Activated CD8-positive, alpha-beta memory T cell treated with anti-CD3 and anti-CD28 coated beads, Interleukin-2, amount 50 U/mL, for 48 hours (primary cell): Measurements from ENCODE around the gene CCNY.

Experiments used
- DNase-seq: peaks from one replicate; pipeline ENCODE4 v3.0.0-alpha.2; 2020

The CCNY gene

DNA sequence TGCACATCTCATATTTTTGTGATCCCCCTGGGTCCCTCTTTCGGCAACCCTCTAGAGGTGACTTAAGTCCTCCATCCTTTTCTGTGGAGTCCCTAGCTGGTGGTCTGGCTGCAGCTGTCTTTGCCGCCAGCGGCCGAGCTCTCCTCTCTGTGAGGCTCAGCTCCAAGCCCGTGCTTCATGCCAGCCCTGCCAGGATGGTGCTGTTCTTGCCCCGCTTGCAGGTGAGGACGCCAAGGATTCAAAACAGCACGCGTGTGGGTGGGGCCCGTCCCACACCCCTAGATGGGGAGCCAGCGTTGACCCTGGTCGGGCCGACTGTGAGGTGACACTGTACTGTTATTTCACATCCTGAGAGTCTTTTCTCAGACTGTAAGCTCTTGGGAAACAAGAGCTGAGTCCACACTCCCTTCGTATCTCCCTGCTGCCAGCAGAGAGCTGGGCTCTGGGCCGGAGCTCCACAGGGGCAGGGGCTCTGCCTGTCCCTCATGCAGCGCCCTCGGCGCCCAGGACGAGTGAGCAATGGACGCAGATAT lies 232.2 kb downstream of the CCNY start:
- DNase-seq = no peak

DNA sequence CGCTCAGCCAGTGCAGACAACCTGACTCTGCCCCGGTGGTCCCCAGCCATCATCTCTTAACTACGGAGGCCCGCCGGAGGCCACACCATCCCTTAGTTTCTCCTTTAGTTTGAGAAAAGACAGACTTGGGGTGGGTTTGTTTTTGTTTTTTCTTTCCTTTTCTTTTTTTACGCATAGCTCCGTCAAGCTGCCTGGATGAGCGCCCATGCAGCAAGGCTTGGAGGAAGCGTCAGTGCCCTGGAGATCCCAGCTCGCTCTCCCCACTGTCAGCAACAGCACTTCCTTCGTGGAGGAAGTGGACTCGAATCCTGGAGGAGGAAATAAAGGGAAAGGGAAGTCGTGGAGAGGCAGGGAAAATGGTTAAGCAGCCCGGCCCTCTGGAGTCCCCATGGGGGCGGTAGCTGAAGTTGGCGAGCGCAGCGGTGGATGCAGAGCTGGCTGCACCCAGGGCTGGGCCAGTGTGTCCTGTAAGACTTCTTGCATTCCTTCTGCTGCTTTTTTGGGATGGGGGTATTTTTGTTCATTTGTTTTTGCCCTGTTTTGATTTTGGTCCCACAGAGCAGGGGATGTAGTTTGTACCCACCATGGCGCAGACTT lies 232.9 kb downstream of the CCNY start:
- DNase-seq = no peak

DNA sequence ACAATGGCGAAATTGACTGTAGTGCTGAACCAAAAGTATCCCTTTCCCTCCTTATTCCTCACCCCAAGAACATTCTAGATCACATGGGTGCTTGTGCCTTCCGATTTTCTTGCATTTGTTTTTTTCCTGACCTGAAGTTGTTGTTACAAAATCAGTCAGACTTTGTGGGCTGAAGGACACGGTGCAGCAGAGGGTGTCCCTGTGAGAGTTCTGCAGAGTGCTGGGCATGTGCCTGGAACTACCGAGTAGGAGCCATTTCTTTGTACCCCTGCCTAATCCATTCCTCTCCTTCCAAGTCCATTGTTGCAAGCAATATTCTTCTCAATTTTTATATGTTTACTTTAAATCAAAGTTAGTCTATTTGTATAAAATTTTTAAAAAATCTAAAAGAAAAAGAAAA lies 233.5 kb downstream of the CCNY start:
- DNase-seq = no peak

DNA sequence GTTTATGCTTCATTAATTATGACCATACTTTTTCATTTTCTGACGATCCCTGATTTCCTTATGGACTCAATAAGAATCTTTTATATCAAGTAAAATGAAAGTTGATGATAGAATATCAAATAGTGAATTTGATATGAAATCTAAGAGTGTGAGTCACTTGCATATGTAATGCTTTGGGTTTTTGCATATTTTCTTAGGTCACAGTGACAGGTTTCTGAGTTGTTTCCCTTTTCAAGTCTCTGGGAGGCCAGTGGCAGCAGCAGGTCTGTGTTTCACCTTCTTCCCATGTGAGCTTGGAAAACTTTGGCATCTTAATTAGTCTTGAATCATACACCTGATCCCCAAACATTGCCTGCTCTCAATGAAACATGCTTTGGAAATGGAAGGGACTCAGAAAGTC lies 234.1 kb downstream of the CCNY start:
- no peak for DNase-seq

- DNase-seq = no peak
These were observed 236.3 kb downstream of the CCNY start for GRCh38 chr10:35572583-35572982.

- no peak for DNase-seq
These were observed 237.5 kb downstream of the CCNY start for GRCh38 chr10:35573796-35574195.

- DNase-seq = no peak
These were observed 238.6 kb downstream of the CCNY start for GRCh38 chr10:35574924-35575352.

GRCh38 chr10:35575640-35576039 lies 239.3 kb downstream of the CCNY start:
- DNase-seq = no peak

DNA sequence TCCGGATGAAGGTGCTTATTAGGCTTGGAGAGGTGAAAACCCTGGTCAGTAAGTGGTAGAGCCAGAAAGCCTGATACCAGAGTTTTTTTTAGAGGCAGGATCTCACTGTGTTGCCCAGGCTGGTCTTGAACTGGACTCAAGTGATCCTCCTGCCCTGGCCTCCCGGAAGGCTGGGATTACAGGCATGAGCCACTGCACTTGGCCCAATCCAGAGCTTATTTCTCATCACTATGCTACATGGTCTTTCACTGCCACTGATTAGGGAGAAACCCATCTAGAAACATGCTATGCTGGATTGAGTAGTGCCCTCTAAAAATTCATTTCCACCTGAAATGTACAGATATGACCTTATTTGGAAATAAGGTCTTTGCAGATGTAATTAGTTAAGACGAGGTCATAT lies 240.4 kb downstream of the CCNY start:
- DNase-seq = no peak

GRCh38 chr10:35577926-35578617 lies 241.8 kb downstream of the CCNY start:
- no peak for DNase-seq

GRCh38 chr10:35578618-35578956 lies 242.3 kb downstream of the CCNY start:
- no peak for DNase-seq

DNA sequence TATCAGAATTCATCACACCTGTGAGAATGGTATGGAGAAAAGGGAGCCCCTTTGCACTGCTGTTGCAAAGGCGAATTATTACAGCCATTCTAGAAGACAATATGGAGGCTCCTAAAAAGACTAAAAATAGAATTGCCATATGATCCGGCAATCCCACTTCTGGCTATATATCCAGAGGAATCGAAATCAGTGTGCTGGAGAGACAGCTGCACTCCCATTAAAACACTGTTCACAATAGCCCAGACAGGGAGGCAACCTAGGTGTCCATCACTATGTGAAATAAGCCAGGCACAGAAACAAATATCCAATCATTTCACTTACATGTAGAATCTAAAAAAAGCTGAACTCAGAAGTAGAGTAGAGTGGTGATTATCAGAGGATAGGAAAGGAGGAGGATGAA lies 242.8 kb downstream of the CCNY start:
- no peak for DNase-seq

DNA sequence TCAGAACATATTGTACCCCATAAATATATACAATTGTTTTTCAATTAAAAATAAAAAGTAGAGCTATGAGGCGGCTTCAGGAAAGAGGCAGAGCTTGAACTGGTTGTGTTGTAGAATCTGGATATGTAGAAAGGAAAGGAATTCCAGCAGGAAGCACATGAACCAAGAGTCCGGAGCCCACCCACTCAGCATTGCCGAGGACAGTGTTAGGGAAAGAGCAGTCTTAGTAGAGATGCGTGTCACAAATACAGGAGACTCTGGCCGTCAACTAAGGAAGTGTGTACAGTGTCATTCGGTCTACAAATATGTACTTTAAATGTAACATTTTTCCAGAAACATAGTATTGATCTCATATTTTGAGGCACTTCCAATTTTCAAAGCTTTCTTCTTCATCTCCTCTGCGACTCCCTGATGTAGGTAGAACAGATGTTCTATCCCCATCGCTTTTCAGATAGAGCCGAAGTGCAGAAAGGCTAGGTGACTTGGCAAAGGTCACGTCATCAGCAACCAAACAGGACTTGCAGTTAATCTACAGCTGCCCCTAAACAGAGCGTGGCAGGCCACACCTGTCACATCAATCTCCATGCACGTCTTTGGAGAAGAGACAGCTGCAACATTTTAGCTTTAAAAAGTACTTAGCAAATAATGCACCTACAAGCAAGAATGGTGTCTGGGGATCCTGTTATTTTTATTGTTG lies 243.6 kb downstream of the CCNY start:
- DNase-seq = no peak

DNA sequence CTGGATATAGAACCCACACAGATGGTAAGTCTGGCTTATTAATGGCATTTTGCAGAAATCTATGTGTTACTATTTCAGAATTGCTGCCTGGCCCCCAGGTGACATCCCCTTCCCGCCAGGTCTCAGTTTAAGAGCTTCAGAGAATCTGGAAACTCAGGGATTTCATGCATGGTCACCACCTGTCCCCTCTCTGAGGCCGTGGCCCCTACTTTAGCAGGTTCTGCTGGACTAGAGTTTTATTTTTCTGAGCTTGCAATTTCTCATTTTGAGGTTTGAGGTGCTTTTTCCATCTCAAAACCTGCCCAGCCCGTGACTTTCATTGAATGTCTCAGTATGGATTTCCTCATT lies 244.1 kb downstream of the CCNY start:
- DNase-seq = no peak

DNA sequence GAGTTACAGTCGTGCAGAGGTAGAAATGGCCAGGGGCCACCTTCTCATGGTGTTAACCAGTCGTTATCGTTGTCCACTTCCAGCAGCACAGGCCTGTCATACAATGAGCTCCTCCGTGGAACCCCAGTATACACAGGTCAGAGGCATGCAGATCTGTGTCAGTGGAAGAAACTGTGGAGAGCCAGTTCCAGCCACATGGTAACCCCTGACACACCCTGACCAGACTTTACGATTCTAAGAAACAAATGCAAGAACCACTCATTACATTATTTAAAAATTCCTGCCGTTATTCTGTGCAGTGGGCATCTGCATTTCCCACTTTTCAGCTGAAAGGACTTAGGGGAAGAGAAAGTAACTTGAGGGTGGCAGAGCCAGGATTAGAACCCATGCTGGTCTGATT lies 245.3 kb downstream of the CCNY start:
- no peak for DNase-seq

DNA sequence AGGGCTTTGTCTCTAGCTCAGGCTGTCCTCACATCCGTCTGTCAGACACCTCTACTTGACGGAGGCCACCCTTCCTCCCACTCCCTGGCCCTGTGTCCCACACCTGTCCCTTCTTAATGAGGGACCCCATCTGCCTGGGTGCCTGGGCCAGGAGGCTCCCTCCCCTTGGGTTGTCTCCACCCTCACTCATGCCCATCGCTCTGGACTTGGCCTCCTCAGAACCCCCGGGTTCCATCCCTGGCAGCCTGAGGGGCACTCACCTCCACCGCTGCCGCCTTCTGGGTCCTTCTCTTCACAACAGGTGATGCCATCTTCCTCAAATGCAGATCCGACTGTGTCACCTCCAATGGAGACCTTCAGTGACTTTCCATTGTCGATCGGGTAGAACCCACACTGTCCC lies 248.6 kb downstream of the CCNY start:
- no peak for DNase-seq

- no peak for DNase-seq
These were observed 249.0 kb downstream of the CCNY start for GRCh38 chr10:35585356-35585755.

DNA sequence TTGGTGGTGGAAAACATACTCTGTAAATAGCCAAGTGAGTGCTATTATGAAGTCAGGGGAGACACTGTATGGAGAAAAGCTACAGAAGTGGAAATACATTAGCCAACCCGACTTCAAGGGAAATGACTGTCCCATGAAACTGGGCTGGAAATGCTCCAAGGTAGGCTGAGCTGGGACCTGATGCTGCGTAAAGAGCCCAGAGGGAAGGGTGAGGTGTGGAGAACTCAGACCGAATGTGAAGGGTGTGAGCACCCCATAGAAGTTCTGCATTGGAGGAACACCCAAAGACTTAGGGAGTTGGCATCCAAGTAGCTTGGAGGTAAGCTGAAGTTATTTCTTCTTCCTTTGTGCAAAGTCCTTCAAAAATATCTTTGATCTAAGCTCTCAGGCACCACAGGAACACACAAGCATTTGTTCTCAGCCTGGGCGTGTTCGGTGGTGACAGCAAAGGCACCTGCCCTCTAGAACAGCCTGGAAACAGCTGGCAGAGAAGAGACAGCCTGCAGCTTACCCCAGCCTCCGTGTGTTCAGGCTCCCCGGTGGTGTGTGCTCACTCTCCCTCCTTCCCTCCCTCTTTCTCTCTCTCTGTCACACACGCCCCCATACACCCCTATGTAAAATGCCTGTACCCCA lies 249.7 kb downstream of the CCNY start:
- no peak for DNase-seq

DNA sequence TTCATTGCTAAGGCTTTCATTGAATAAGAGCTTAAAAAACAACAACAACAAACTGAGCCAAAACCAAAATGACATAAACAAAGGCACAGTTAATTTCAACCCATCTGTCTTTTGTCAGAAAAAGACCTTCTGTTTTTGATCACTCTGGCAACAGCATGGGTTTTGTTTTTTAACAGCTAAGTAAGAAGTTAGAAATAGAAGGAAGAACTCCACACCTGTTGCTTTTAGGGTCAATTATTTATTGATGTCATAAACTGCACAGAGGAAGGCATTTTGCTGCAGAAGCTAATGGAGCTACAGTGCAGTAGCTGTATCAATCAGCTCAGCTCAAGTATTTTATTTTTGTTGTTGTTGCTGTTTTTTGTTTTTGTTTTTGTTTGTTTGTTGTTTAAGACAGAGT lies 252.5 kb downstream of the CCNY start:
- DNase-seq = no peak

DNA sequence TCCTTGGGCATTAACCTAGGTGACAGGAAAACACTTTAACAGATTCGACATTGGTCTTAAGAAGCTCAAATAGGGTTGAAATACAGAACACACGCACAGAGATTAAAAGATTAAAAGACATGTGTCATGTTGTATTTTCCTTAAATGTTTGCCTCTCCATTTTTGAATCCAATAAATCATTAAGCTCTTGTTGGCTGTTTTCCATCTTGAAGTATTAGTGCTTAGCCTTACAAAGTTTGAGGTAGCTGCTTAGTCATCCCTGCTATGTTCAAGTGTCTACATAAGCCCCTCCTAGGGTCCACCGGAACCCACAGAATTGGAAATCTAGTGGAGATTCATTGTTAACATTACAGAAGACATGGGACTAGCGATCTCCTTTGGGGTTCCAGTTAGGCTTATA lies 256.1 kb downstream of the CCNY start:
- DNase-seq = no peak

DNA sequence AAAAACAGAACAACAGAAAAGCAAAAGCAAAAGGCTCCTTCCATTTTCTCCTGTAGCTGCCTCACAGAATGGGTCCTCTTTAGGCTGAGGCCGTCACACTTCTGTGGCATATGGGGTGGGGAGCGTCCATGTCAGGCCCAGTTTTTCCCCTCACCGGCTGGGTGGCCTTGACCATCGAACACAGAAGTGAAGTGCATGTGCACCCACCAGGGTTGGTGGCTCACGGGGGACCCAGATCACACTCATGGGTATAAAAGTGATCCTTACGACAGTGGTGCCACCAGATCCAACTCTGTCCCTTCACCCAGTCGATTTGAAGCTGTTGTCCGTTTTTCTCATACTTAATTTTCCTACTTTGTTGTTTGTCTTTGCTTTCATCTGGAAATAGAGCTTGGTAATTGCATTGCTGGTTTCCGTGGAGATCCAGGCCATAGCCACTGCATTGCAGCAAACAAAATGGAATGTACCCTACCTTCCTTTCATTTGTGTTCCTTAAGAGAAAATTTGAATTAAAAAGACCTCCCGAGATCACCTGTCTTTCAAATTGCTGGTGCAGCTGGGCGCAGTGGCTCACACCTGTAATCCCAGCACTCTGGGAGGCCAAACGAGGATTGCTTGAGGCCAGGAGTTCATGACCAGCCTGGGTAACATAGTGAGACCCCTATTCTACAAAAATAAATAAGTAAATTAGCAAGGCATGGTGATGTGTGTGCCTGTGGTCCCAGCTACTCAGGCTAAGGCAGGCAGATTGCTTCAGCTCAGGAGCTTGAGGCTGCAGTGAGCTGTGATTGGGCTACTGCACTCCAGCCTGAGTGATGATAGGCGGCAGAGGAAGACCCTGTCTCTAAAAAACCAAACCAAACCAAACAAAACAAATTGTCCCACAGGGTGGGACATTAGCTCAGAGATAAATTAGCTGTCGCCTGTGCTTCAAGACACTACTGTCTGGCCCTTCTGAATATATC lies 258.1 kb downstream of the CCNY start:
- DNase-seq = no peak

DNA sequence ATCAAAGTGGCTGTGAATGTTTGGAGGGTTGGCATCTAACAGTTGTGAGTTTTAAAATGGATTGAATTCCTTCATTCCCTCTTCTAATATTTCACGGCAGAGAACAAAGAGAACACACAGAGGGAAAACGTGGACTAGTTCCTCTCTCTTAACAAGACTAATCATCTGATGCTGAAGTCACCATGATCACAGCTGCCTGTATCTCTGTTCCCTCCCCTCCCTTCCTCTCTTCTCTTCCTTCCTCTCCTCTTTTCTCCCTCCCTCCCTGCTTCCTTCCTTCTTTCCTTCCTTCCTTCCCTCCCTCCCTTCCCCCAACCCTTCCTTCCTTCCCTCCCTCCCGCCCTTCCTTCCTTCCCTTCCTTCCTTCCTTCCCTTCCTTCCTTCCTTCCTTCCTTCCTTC lies 258.8 kb downstream of the CCNY start:
- DNase-seq = no peak

GRCh38 chr10:35598379-35598778 lies 262.1 kb downstream of the CCNY start:
- no peak for DNase-seq
